RWPE1 (cell line): ENCODE data around the gene SLC6A18.

Source experiments
- CTCF ChIA-PET: fragments of 350-600 bp; sonication (Branson Sonifier 250); formaldehyde crosslinking; extraction: SDS; loops from one replicate; lab custom pipeline; 2021; lab: Yijun Ruan, JAX
- POLR2A ChIA-PET: fragments of 400-600 bp; formaldehyde crosslinking; extraction: SDS; loops from one replicate; lab custom pipeline; 2020; ENCODE audit warnings: antibody characterized with exemption; ENCODE audit not compliant: low non-redundant PET; lab: Yijun Ruan, JAX
- DNase-seq: peaks from one replicate; pipeline ENCODE4 v3.0.0; 2012; ENCODE audit warnings: low spot score
- H3K27ac ChIP-seq: fragments of 450-650 bp; 2 replicates; pipeline ENCODE4 v1.5.1; 2017
- CTCF ChIP-seq: fragments of 450-650 bp; conservative IDR thresholded peaks from 2 replicates; pipeline ENCODE4 v1.5.1; 2017; ENCODE audit warnings: low read depth, mild to moderate bottlenecking

SLC6A18 gene

GRCh38 chr5:1180096-1180495 lies 45.1 kb upstream of the SLC6A18 start:
- TF ChIP-seq CTCF, result no peak
- POLR2A ChIA-PET, result no interaction called here
- no peak for DNase-seq
- no peak overlapping the region for H3K27ac ChIP-seq
- CTCF ChIA-PET, result no interaction called here

- H3K27ac ChIP-seq, result no peak overlapping the region
- ChIA-PET CTCF (no interaction called here), POLR2A (no interaction called here)
- no peak for TF ChIP-seq CTCF
- DNase-seq, result no peak
Observed at GRCh38 chr5:1180841-1181271, 44.3 kb upstream of the SLC6A18 start.

- H3K27ac ChIP-seq, result no peak overlapping the region
- no peak for DNase-seq
- CTCF ChIA-PET, result no interaction called here
- TF ChIP-seq CTCF, result no peak
- POLR2A ChIA-PET, result no interaction called here
Observed at GRCh38 chr5:1181451-1182359, 43.5 kb upstream of the SLC6A18 start.

- H3K27ac ChIP-seq, result no peak overlapping the region
- no peak for TF ChIP-seq CTCF
- ChIA-PET POLR2A (no interaction called here), CTCF (no interaction called here)
- DNase-seq, result no peak
Observed at GRCh38 chr5:1182360-1182632, 42.9 kb upstream of the SLC6A18 start.

- no peak for DNase-seq
- TF ChIP-seq CTCF, result no peak
- H3K27ac ChIP-seq, result no peak overlapping the region
- CTCF ChIA-PET, result interaction anchor here (0.8 kb wide), 1 partner anchor 8 kb away, joined by 4 read pairs; no protein-coding TSS in a partner anchor
- POLR2A ChIA-PET, result no interaction called here
Observed at GRCh38 chr5:1182633-1183423, 42.4 kb upstream of the SLC6A18 start.

- POLR2A ChIA-PET, result interaction anchor here (0.7 kb wide), 1 partner anchor 902 kb away, joined by 3 read pairs; no protein-coding TSS in a partner anchor
- TF ChIP-seq CTCF, result no peak
- no peak for DNase-seq
- H3K27ac ChIP-seq, result no peak overlapping the region
- CTCF ChIA-PET, result interaction anchor here (0.8 kb wide), 1 partner anchor 9 kb away, joined by 4 read pairs; no protein-coding TSS in a partner anchor
Observed at GRCh38 chr5:1183424-1184162, 41.6 kb upstream of the SLC6A18 start.
